ENCODE measurements around the gene JAKMIP2. TPM values are rescaled to one million over a fixed set of nuclear protein-coding genes. Genes with fewer than 3 reads are reported as not detected.

The JAKMIP2 gene
- total RNA-seq, 6 experiments from 2014 or later = 0.07 to 0.56 (median 0.31) TPM

DNA sequence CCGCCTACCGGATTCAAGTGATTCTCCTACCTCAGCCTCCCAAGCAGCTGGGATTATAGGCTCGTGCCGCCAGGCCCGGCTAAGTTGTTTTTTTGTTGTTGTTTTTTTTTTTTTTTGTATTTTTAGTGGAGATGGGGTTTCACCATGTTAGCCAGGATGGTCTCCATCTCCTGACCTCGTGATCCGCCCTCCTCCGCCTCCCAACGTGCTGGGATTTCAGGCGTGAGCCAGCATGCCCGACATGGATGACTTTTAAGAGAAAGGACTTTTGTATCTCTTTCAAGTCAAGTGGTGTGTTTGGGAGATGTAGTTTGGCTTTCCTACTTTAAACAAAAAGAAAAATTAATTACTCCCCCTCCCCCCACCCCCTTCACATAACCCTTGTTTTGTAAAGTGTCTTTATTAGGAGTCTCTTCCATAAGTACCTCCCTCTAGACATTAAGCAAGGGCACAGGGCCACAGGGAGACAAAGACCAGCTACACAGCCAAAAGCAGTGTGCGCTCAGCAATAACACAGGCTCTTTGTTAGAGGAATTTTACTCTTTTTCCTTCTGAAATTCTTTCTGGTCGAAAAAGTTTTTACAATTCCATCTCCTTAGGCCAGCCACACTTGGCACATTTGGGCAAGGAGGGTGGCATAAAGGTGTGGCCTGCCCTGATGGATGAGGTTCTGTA is 31.2 kb downstream of the JAKMIP2 start:
- no peak for DNase-seq
- Histone ChIP-seq H3K27ac (no peak overlapping the region), H3K4me3 (no peak overlapping the region), H3K27me3 (no peaks in the 10 kb centered on the region), H3K36me3 (no peaks in the 10 kb centered on the region), H3K9me3 (no peaks in the 10 kb centered on the region), H3K4me1 (no peaks in the 10 kb centered on the region)
- ATAC-seq = no peak
- WGBS (ENCODE audit: insufficient coverage, low coverage, low lambda C conversion rate, missing lambda C conversion rate) = 84% methylated on average over 12 of the region's 13 CpGs
- intact Hi-C loops (cut with DNase I) = no loop called here
- TF ChIP-seq, protein P1, sequence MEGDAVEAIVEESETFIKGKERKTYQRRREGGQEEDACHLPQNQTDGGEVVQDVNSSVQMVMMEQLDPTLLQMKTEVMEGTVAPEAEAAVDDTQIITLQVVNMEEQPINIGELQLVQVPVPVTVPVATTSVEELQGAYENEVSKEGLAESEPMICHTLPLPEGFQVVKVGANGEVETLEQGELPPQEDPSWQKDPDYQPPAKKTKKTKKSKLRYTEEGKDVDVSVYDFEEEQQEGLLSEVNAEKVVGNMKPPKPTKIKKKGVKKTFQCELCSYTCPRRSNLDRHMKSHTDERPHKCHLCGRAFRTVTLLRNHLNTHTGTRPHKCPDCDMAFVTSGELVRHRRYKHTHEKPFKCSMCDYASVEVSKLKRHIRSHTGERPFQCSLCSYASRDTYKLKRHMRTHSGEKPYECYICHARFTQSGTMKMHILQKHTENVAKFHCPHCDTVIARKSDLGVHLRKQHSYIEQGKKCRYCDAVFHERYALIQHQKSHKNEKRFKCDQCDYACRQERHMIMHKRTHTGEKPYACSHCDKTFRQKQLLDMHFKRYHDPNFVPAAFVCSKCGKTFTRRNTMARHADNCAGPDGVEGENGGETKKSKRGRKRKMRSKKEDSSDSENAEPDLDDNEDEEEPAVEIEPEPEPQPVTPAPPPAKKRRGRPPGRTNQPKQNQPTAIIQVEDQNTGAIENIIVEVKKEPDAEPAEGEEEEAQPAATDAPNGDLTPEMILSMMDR (IDR thresholded peaks at IDR 0.05) = no peak
- TF ChIP-seq POLR2A (IDR thresholded peaks at IDR 0.05) = no peak

DNA sequence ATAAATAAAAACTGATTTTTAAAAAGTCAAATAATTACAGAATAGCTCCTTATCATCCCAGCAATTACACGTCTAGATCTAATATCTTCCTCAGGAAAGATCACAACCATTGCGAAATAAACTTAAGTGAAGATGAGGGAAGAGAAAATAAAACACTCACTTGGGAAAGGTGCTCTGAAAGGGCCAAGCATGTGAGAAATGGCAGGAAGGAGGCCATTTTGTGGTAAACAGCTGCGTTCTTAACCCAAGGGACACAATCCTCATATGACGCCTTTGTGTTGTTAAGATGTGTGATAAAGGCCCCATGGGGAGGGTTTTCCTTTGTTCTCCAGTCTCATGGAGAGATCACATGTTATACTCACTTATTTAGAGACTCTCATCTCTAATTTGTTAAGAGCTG is 32.5 kb downstream of the JAKMIP2 start:
- no peak overlapping the region for H3K4me3 ChIP-seq
- no peaks in the 10 kb centered on the region for H3K36me3 ChIP-seq
- no peaks in the 10 kb centered on the region for H3K9me3 ChIP-seq
- ATAC-seq = no peak
- H3K27ac ChIP-seq = no peak overlapping the region
- intact Hi-C loops (cut with DNase I) = no loop called here
- H3K4me1 ChIP-seq = no peaks in the 10 kb centered on the region
- 69% methylated on average over 4 of the region's 4 CpGs for WGBS (ENCODE audit: insufficient coverage, low coverage, low lambda C conversion rate, missing lambda C conversion rate)
- DNase-seq = no peak
- TF ChIP-seq, protein P1 (IDR thresholded peaks at IDR 0.05) = no peak
- TF ChIP-seq POLR2A (IDR thresholded peaks at IDR 0.05) = no peak
- H3K27me3 ChIP-seq = no peaks in the 10 kb centered on the region

DNA sequence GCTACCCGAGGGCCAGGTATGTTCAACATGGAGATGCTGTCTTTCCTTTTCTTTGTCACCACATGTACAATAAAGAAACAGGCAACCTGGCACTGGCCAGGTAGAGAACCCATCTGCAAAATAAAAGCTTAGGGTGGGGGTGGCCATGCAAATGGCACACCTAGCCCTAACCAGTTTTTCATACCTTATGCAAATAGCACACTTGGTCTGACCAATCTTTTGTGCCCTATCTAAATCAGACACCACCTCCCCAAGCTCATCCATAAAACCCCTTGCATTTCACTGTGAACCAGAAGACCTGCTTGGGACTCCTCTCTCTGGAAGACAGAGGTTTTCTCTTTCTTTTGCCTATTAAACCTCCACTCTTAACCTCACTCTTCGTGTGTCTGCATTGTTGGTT is 33.9 kb downstream of the JAKMIP2 start:
- no peak for DNase-seq
- intact Hi-C loops (cut with DNase I) = no loop called here
- Histone ChIP-seq H3K4me1 (no peaks in the 10 kb centered on the region), H3K9me3 (no peaks in the 10 kb centered on the region), H3K4me3 (no peak overlapping the region), H3K27ac (no peak overlapping the region), H3K27me3 (no peaks in the 10 kb centered on the region), H3K36me3 (no peaks in the 10 kb centered on the region)
- no peak for ATAC-seq
- no peak for TF ChIP-seq POLR2A (IDR thresholded peaks at IDR 0.05)
- TF ChIP-seq, protein P1 (IDR thresholded peaks at IDR 0.05) = no peak
- 76% methylated on average over 1 of the region's 2 CpGs for WGBS (ENCODE audit: insufficient coverage, low coverage, low lambda C conversion rate, missing lambda C conversion rate)

DNA sequence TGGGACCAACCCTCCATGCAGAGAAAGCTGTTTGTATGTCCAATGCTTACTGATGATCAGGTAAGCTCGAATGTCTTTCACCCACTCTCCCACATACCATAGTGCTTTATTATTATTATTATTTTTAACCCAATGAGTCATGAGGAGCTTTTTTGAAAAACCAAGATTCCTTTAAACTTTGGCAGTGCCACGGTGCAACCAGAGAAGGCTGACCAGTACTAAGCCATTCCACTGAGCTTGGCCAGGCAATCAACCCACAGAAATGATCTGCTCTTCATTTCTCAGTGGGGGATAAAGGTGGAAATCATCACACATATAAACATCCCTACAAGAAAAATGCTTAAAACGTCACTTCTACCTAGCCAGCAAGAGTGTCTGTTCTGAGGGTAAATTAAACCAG is 35.5 kb downstream of the JAKMIP2 start:
- no peak for DNase-seq
- intact Hi-C loops (cut with DNase I) = no loop called here

More for the DNA sequence above, 35.5 kb downstream of the JAKMIP2 start:
- Histone ChIP-seq H3K4me3 (no peak overlapping the region), H3K9me3 (no peaks in the 10 kb centered on the region), H3K27ac (no peak overlapping the region), H3K36me3 (no peaks in the 10 kb centered on the region), H3K27me3 (no peaks in the 10 kb centered on the region), H3K4me1 (no peaks in the 10 kb centered on the region)
- WGBS (ENCODE audit: insufficient coverage, low coverage, low lambda C conversion rate, missing lambda C conversion rate) = 54% methylated on average over 3 of the region's 3 CpGs
- ATAC-seq = no peak
- TF ChIP-seq, protein P1 (IDR thresholded peaks at IDR 0.05) = no peak
- TF ChIP-seq POLR2A (IDR thresholded peaks at IDR 0.05) = no peak
